ENCODE data around the gene NACC2. TPM values are rescaled to one million over a fixed set of nuclear protein-coding genes. Genes with fewer than 3 reads are reported as not detected.

NACC2 gene
- total and polyA plus RNA-seq, 10 of the 15 experiments (the other 5 are each of a cell fraction or from before 2014, with no cell fraction given): 0.66 to 14.7 (median 3.5) TPM

DNA sequence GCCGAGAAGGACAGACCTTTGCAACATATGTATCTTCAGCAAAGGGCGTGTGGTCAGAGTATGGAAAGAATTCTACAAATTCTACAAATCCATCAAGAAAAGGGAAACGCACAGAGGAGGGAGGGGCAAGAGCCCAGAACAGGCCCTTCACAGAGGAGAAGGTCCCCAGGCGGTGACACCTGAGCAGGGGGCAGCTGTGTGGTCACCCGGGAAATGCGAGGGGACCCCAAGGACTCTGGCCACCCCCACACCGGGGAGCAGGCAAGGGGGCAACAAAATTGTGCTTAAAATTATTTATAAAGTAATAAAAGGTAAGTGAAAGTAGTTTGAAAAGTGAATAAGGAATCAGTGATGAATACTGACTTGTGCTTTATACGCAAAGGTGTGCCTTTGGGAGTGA lies 17.6 kb downstream of the NACC2 start:
- no peaks in the 10 kb centered on the region for H3K79me2 ChIP-seq (ENCODE audit: control insufficient read depth, insufficient read depth, low read length)
- H3K9ac ChIP-seq (ENCODE audit: control insufficient read depth, insufficient read depth, low read length): no peak overlapping the region
- no peaks in the 10 kb centered on the region for H4K20me1 ChIP-seq (ENCODE audit: control insufficient read depth, insufficient read depth)
- FAIRE-seq: no peak
- DNase-seq (ENCODE audit: low read depth, low spot score): no peak
- intact Hi-C loops (cut with micrococcal nuclease; ENCODE audit: unreplicated experiment): no loop called here
- H3K4me3 ChIP-seq: no peak overlapping the region
- ChIA-PET CTCF (no interaction called here), POLR2A (interaction anchor here (0.6 kb wide), 1 partner anchor 11 kb away, joined by 3 read pairs; no protein-coding TSS in a partner anchor), SMC1A (ENCODE audit: uncharacterized antibody, unreplicated experiment) (no interaction called here), RAD21 (ENCODE audit: unreplicated experiment) (no interaction called here)
- no peak overlapping the region for H3K27ac ChIP-seq (ENCODE audit: control insufficient read depth, insufficient read depth)
- no peaks in the 10 kb centered on the region for H3K4me1 ChIP-seq (ENCODE audit: control insufficient read depth, insufficient read depth, low read length)
- no peak for TF ChIP-seq HCFC1 (IDR thresholded peaks at IDR 0.05; ENCODE audit: low read length)
- no peak for TF ChIP-seq WRNIP1 (IDR thresholded peaks at IDR 0.05; ENCODE audit: borderline replicate concordance, low read depth, low read length)
- TF ChIP-seq CHD4 (IDR thresholded peaks at IDR 0.05): no peak
- no peak for TF ChIP-seq USF1 (IDR thresholded peaks at IDR 0.05; ENCODE audit: borderline replicate concordance, extremely low read length, insufficient read depth, low read depth, low read length)
- TF ChIP-seq STAT1 (conservative IDR thresholded peaks at IDR 0.05): no peak
- TF ChIP-seq, protein P1, sequence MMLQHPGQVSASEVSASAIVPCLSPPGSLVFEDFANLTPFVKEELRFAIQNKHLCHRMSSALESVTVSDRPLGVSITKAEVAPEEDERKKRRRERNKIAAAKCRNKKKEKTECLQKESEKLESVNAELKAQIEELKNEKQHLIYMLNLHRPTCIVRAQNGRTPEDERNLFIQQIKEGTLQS (IDR thresholded peaks at IDR 0.05; ENCODE audit: borderline replicate concordance, extremely low read depth, low read depth, low read length): no peak
- TF ChIP-seq RAD21 (IDR thresholded peaks at IDR 0.05; ENCODE audit: insufficient read depth, low read depth, low read length): no peak
- TF ChIP-seq ETV6 (conservative IDR thresholded peaks at IDR 0.05 in 1 of 2, IDR thresholded peaks at IDR 0.05 in 1 of 2; ENCODE audit: borderline replicate concordance in 1 of 2, low read depth in 1 of 2): no peak
- no peak for TF ChIP-seq REST (IDR thresholded peaks at IDR 0.05; ENCODE audit: low read depth, low read length)
- no peak for TF ChIP-seq CHD2 (IDR thresholded peaks at IDR 0.05; ENCODE audit: borderline replicate concordance, low read depth, low read length)
- TF ChIP-seq MTA2 (IDR thresholded peaks at IDR 0.05; ENCODE audit: low read depth): no peak
- TF ChIP-seq TCF7 (IDR thresholded peaks at IDR 0.05; ENCODE audit: borderline replicate concordance): no peak
- TF ChIP-seq SUZ12 (IDR thresholded peaks at IDR 0.05; ENCODE audit: unreplicated experiment): no peak
- no peak for TF ChIP-seq TCF3 (IDR thresholded peaks at IDR 0.05; ENCODE audit: borderline replicate concordance, insufficient read depth, low read depth, low read length)
- no peak for TF ChIP-seq BCL3 (IDR thresholded peaks at IDR 0.05; ENCODE audit: borderline replicate concordance, insufficient read depth, low read depth, low read length, poor library complexity, severe bottlenecking)
- TF ChIP-seq EZH2 (IDR thresholded peaks at IDR 0.05; ENCODE audit: borderline replicate concordance, control insufficient read depth, low read depth, low read length): no peak
- no peak for TF ChIP-seq CREB1 (IDR thresholded peaks at IDR 0.05; ENCODE audit: low read depth)
- no peak for TF ChIP-seq IRF4 (IDR thresholded peaks at IDR 0.05; ENCODE audit: low read depth, low read length)
- ATAC-seq: no peak
- no peaks in the 10 kb centered on the region for H3K27me3 ChIP-seq (replicated peaks in 1 of 2; ENCODE audit: control insufficient read depth in 2 of 2, insufficient read depth in 2 of 2, low read length in 1 of 2)
- 50% methylated on average over 8 of the region's 8 CpGs for WGBS (ENCODE audit: insufficient coverage, insufficient replicate concordance, low lambda C conversion rate, missing lambda C conversion rate)
- H3K9me3 ChIP-seq (replicated peaks; ENCODE audit: control insufficient read depth, insufficient read depth, low read length): no peaks in the 10 kb centered on the region
- peaks cover 0 to 2% of the 10 kb centered on the region in 2 experiments; a peak in 2 of 4 replicates for H3K36me3 ChIP-seq (ENCODE audit: control insufficient read depth in 2 of 2, insufficient read depth in 2 of 2, low read length in 1 of 2)
- H2AFZ ChIP-seq (ENCODE audit: control insufficient read depth, low read depth, low read length): no peak overlapping the region
- no TSS peak for BruUV-seq (replicated peaks)
- H3K4me2 ChIP-seq (ENCODE audit: control insufficient read depth, insufficient read depth): no peak overlapping the region
- in situ Hi-C loops (cut with MboI): no loop called here

Measured in GM12878 (cell line).